OCI-LY7 (cell line): ENCODE measurements around the gene HRK.

Experiments
- EZH2phosphoT487 ChIP-seq: fragments of 200-600 bp; sonication (generic); IDR thresholded peaks from 2 replicates; pipeline ENCODE4 v1.6.1; 2018; ENCODE audit warnings: low read depth, borderline replicate concordance, mild to moderate bottlenecking, mixed run types, antibody characterized with exemption, low read length, moderate library complexity, mixed read lengths
- TF ChIP-seq, protein P1 (sequence below): fragments of 200-600 bp; sonication (generic); conservative IDR thresholded peaks from 2 replicates; pipeline ENCODE4 v1.5.1; 2014; ENCODE audit warnings: mild to moderate bottlenecking, antibody characterized with exemption, low read length, moderate library complexity, mixed read lengths

DNA sequence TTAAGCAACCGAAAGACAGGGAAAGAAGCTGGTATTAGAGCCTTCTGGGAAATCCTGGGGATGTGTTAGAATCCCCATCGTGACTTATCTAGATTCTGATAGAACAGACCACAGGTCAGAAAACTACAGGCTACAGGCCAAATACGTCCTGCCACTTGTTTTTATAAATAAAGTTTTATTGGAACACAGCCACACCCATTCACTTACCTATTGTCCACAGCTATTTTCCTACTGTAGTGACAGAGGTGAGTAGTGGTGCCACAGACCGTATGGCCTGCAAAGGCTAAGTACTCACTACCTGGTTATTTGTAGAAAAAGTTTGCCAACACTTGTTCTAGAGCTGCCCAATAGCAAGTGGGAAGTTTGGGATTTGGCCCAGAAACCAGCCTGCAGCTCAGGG is 53.8 kb downstream of the HRK start:
- TF ChIP-seq, protein P1, sequence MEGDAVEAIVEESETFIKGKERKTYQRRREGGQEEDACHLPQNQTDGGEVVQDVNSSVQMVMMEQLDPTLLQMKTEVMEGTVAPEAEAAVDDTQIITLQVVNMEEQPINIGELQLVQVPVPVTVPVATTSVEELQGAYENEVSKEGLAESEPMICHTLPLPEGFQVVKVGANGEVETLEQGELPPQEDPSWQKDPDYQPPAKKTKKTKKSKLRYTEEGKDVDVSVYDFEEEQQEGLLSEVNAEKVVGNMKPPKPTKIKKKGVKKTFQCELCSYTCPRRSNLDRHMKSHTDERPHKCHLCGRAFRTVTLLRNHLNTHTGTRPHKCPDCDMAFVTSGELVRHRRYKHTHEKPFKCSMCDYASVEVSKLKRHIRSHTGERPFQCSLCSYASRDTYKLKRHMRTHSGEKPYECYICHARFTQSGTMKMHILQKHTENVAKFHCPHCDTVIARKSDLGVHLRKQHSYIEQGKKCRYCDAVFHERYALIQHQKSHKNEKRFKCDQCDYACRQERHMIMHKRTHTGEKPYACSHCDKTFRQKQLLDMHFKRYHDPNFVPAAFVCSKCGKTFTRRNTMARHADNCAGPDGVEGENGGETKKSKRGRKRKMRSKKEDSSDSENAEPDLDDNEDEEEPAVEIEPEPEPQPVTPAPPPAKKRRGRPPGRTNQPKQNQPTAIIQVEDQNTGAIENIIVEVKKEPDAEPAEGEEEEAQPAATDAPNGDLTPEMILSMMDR = no peak
- no peak for TF ChIP-seq EZH2phosphoT487
